Measurements from ENCODE around the gene BCL2L2. TPM values are rescaled to one million over a fixed set of nuclear protein-coding genes. Genes with fewer than 3 reads are reported as not detected.

The BCL2L2 gene
- total and polyA plus RNA-seq, 2 of the 8 experiments (the other 6 are each of a cell fraction or from before 2014, with no cell fraction given), result 9.3 to 13.8 TPM

DNA sequence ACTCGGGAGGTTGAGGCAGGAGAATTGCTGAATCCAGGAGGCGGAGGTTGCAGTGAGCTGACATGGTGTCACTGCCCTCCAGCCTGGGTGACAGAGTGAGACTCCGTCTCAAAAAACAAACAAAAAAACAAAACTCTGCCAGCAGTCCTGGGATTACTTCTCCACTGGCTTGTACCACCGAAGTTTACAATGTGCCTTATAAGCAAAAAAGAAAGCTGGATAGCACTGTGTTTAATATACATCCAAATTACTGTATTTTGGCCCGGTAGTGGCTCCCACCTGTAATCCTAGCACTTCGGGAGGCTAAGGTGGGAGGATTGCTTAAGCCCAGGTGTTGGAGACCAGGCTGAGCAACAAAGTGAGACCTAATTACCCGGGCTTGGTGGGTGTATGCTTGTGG lies 37.4 kb upstream of the BCL2L2 start:
- Histone ChIP-seq H3K23ac (ENCODE audit: insufficient read length) (no peak overlapping the region), H4K20me1 (replicated peaks in 1 of 2; ENCODE audit: control insufficient read depth in 1 of 2, insufficient read depth in 2 of 2, low read length in 2 of 2) (no peaks in the 10 kb centered on the region), H2AFZ (ENCODE audit: low read length) (no peak overlapping the region), H3K56ac (replicated peaks; ENCODE audit: insufficient read length, low read depth, low read length) (no peak overlapping the region), H2BK5ac (ENCODE audit: low read depth, low read length) (no peak overlapping the region), H3K27me3 (replicated peaks in 1 of 4; ENCODE audit: control insufficient read depth in 3 of 4, extremely low read depth in 1 of 4, insufficient read depth in 3 of 4, low read length in 3 of 4) (peaks cover 1 to 21% (median 4%) of the 10 kb centered on the region in 4 experiments; a peak in 4 of 7 replicates), H4K91ac (replicated peaks; ENCODE audit: insufficient read length, low read length) (no peak overlapping the region), H3K9me3 (ENCODE audit: insufficient read depth in 2 of 2, low read depth in 1 of 2, low read length in 1 of 2) (no peaks in the 10 kb centered on the region), H4K5ac (ENCODE audit: insufficient read length, low read depth, low read length) (no peak overlapping the region), H3K4me3 (ENCODE audit: extremely low read depth in 1 of 4, insufficient read depth in 2 of 4, low read depth in 3 of 4, low read length in 4 of 4) (no peak overlapping the region), H3K14ac (ENCODE audit: insufficient read length) (no peak overlapping the region), H2BK15ac (ENCODE audit: low read length) (no peak overlapping the region), H4K8ac (ENCODE audit: extremely low read depth, insufficient read depth, low read length) (no peak overlapping the region), H2BK12ac (ENCODE audit: low read depth, low read length) (no peak overlapping the region), H3K79me2 (ENCODE audit: control insufficient read depth in 1 of 2, insufficient read depth in 2 of 2, low read length in 2 of 2) (no peaks in the 10 kb centered on the region), H3K36me3 (ENCODE audit: control insufficient read depth in 2 of 4, insufficient read depth in 4 of 4, low read length in 3 of 4) (no peaks in the 10 kb centered on the region), H2BK20ac (ENCODE audit: low read length) (no peak overlapping the region), H2AK5ac (ENCODE audit: low read depth, low read length) (no peak overlapping the region), H2BK120ac (replicated peaks; ENCODE audit: low read depth, low read length) (no peak overlapping the region), H3K9ac (replicated peaks in 1 of 4; ENCODE audit: extremely low read depth in 1 of 4, low read depth in 3 of 4, low read length in 3 of 4) (no peak overlapping the region), H3K79me1 (ENCODE audit: low read depth, low read length) (no peaks in the 10 kb centered on the region), H3K23me2 (ENCODE audit: low read depth, low read length) (no peaks in the 10 kb centered on the region), H3K4me2 (ENCODE audit: insufficient read depth in 1 of 2, low read depth in 2 of 2, low read length in 2 of 2) (no peak overlapping the region), H3K4ac (replicated peaks; ENCODE audit: insufficient read length, low read depth, low read length) (no peak overlapping the region), H3K4me1 (replicated peaks in 1 of 4; ENCODE audit: control insufficient read depth in 3 of 4, insufficient read depth in 4 of 4, low read length in 3 of 4) (no peaks in the 10 kb centered on the region), H3K18ac (ENCODE audit: extremely low read depth, low read length) (no peak overlapping the region), H3K27ac (ENCODE audit: low read depth, low read length) (no peak overlapping the region)
- FAIRE-seq (no peak), DNase-seq (ENCODE audit: low read depth in 1 of 2, low spot score in 2 of 2) (no peak)
- CTCF ChIA-PET (ENCODE audit: partially characterized antibody), result interaction anchor here (1.4 to 3.9 kb wide), 7 partner anchors 9 to 111 kb away, joined by 4 to 34 read pairs (median 5); no protein-coding TSS in a partner anchor
- POLR2A ChIA-PET (ENCODE audit: partially characterized antibody), result interaction anchor here (1.0 to 1.4 kb wide), 2 partner anchors 11 to 53 kb away, joined by 3 read pairs; no protein-coding TSS in a partner anchor
- WGBS, 2 experiments (ENCODE audit: extremely low coverage in 1 of 2, insufficient coverage in 1 of 2, insufficient read length in 1 of 2, insufficient replicate concordance in 2 of 2, low coverage in 1 of 2, low lambda C conversion rate in 2 of 2, missing lambda C conversion rate in 1 of 2), result 84% methylated on average over 7 of the region's 7 CpGs; no CpG with 5 or more reads in 1 of the 2 experiments
- TF ChIP-seq CREB1 (IDR thresholded peaks at IDR 0.05) (no peak), NRF1 (IDR thresholded peaks at IDR 0.05; ENCODE audit: low read depth, low read length) (no peak), RNF2 (IDR thresholded peaks at IDR 0.05; ENCODE audit: borderline replicate concordance, low read depth, low read length, missing control alignments, poor library complexity, severe bottlenecking) (no peak), SP4 (IDR thresholded peaks at IDR 0.05; ENCODE audit: low read length) (no peak), JUND (IDR thresholded peaks at IDR 0.05; ENCODE audit: low read length) (no peak), ATF2 (IDR thresholded peaks at IDR 0.05; ENCODE audit: low read length) (no peak)

Data from H1 (cell line).